H9 (cell line): ENCODE measurements around the gene RNF31. TPM values are rescaled to one million over a fixed set of nuclear protein-coding genes. Genes with fewer than 3 reads are reported as not detected.

Experiments
- DNase-seq: peaks from one replicate; pipeline ENCODE4 v3.0.0-alpha.2; 2017
- H2AFZ ChIP-seq: one replicate; pipeline ENCODE4 v1.6.1; 2013; ENCODE audit warnings: mild to moderate bottlenecking, low read length, control low read depth, moderate library complexity
- H2AK5ac ChIP-seq: 2 replicates; pipeline ENCODE4 v1.6.1; 2013; ENCODE audit warnings: low read length, control low read depth, mixed read lengths; ENCODE audit not compliant: insufficient read length
- H2BK120ac ChIP-seq: one replicate; pipeline ENCODE4 v1.6.1; 2013; ENCODE audit warnings: low read depth, mild to moderate bottlenecking, low read length, control low read depth, inconsistent platforms; ENCODE audit not compliant: poor library complexity, severe bottlenecking
- H2BK12ac ChIP-seq: 2 replicates; pipeline ENCODE4 v1.6.1; 2013; ENCODE audit warnings: low read length, control low read depth, mixed read lengths, low read depth; ENCODE audit not compliant: insufficient read length
- H2BK15ac ChIP-seq: 2 replicates; pipeline ENCODE4 v1.6.1; 2013; ENCODE audit warnings: low read depth, low read length, control low read depth
- H2BK20ac ChIP-seq: one replicate; pipeline ENCODE4 v1.6.1; 2013; ENCODE audit warnings: low read depth, mild to moderate bottlenecking, low read length, control low read depth, inconsistent platforms; ENCODE audit not compliant: poor library complexity, severe bottlenecking
- H2BK5ac ChIP-seq: 2 replicates; pipeline ENCODE4 v1.6.1; 2013; ENCODE audit warnings: low read length, control low read depth, mixed read lengths; ENCODE audit not compliant: insufficient read length
- H3K14ac ChIP-seq: 2 replicates; pipeline ENCODE4 v1.6.1; 2013; ENCODE audit warnings: low read length, control low read depth; ENCODE audit not compliant: insufficient read depth
- H3K18ac ChIP-seq: 2 replicates; pipeline ENCODE4 v1.6.1; 2013; ENCODE audit warnings: low read depth, mild to moderate bottlenecking, mixed read lengths, low read length, control low read depth; ENCODE audit not compliant: insufficient read length
- H3K23ac ChIP-seq: 2 replicates; pipeline ENCODE4 v1.6.1; 2013; ENCODE audit warnings: low read length, control low read depth, mixed read lengths, low read depth; ENCODE audit not compliant: insufficient read length
- H3K23me2 ChIP-seq: 2 replicates; pipeline ENCODE4 v1.6.1; 2013; ENCODE audit warnings: low read depth, mild to moderate bottlenecking, mixed read lengths, low read length, control low read depth; ENCODE audit not compliant: insufficient read length, poor library complexity, severe bottlenecking
- H3K27ac ChIP-seq: 2 replicates; pipeline ENCODE4 v1.5.1; 2013; ENCODE audit warnings: low read length, control low read depth, mixed read lengths, low read depth; ENCODE audit not compliant: insufficient read length
- H3K27me3 ChIP-seq: 2 replicates; pipeline ENCODE4 v1.6.1; 2013; ENCODE audit warnings: low read length, control low read depth, inconsistent platforms; ENCODE audit not compliant: insufficient read depth
- H3K4ac ChIP-seq: 2 replicates; pipeline ENCODE4 v1.6.1; 2013; ENCODE audit warnings: low read depth, mild to moderate bottlenecking, control low read depth, inconsistent platforms, low read length, moderate library complexity
- H3K4me1 ChIP-seq: 2 replicates; pipeline ENCODE4 v1.6.1; 2013; ENCODE audit warnings: low read length, control low read depth, inconsistent platforms; ENCODE audit not compliant: insufficient read depth
- H3K4me2 ChIP-seq: 2 replicates; pipeline ENCODE4 v1.6.1; 2013; ENCODE audit warnings: low read length, control low read depth, mixed read lengths; ENCODE audit not compliant: insufficient read length, insufficient read depth
- H3K56ac ChIP-seq: 2 replicates; pipeline ENCODE4 v1.6.1; 2013; ENCODE audit warnings: low read depth, mild to moderate bottlenecking, mixed read lengths, low read length, control low read depth; ENCODE audit not compliant: insufficient read length
- H3K79me1 ChIP-seq: 2 replicates; pipeline ENCODE4 v1.6.1; 2013; ENCODE audit warnings: low read depth, mild to moderate bottlenecking, moderate library complexity, low read length, control low read depth, inconsistent platforms; ENCODE audit not compliant: insufficient read depth, poor library complexity, severe bottlenecking
- H3K79me2 ChIP-seq: 2 replicates; pipeline ENCODE4 v1.6.1; 2013; ENCODE audit warnings: low read length, control low read depth, inconsistent platforms; ENCODE audit not compliant: insufficient read depth
- H3K9ac ChIP-seq: 2 replicates; pipeline ENCODE4 v1.6.1; 2013; ENCODE audit warnings: low read length, control low read depth, mixed read lengths; ENCODE audit not compliant: insufficient read length; ENCODE audit errors: extremely low read depth
- H3K9me3 ChIP-seq: one replicate; pipeline ENCODE4 v1.6.1; 2013; ENCODE audit warnings: low read depth, low read length, inconsistent platforms; ENCODE audit not compliant: control insufficient read depth
- H3T11ph ChIP-seq: one replicate; pipeline ENCODE4 v1.6.1; 2013; ENCODE audit warnings: mild to moderate bottlenecking, low read length, control low read depth, inconsistent platforms
- H4K20me1 ChIP-seq: one replicate; pipeline ENCODE4 v1.6.1; 2013; ENCODE audit not compliant: control insufficient read depth, insufficient read length, insufficient read depth
- H4K5ac ChIP-seq: 2 replicates; pipeline ENCODE4 v1.6.1; 2013; ENCODE audit warnings: low read depth, mild to moderate bottlenecking, mixed read lengths, low read length, control low read depth; ENCODE audit not compliant: insufficient read length
- H4K8ac ChIP-seq: replicated peaks from 2 replicates; pipeline ENCODE4 v1.6.1; 2013; ENCODE audit warnings: low read length, control low read depth, mixed read lengths, low read depth; ENCODE audit not compliant: insufficient read length
- H4K91ac ChIP-seq: 2 replicates; pipeline ENCODE4 v1.6.1; 2013; ENCODE audit warnings: low read depth, mild to moderate bottlenecking, moderate library complexity, mixed read lengths, low read length, control low read depth; ENCODE audit not compliant: insufficient read length
- H3K27ac Mint-ChIP-seq, 3 experiments: 2 replicates in 2 of 3; 3 replicates in 1 of 3; pipeline ENCODE4 v1.8.0; 2020 to 2021; ENCODE audit warnings: mixed read lengths in 3 of 3, mild to moderate bottlenecking in 1 of 3, moderate library complexity in 1 of 3
- H3K27me3 Mint-ChIP-seq: 2 replicates; pipeline ENCODE4 v1.8.0; 2021; ENCODE audit warnings: low read depth, mild to moderate bottlenecking, moderate library complexity, mixed read lengths
- H3K36me3 Mint-ChIP-seq, 3 experiments: 2 replicates in 2 of 3; 3 replicates in 1 of 3; pipeline ENCODE4 v1.8.0; 2020 to 2021; ENCODE audit warnings: low read depth in 3 of 3, mixed read lengths in 3 of 3; ENCODE audit not compliant: insufficient read depth in 1 of 3
- H3K4me1 Mint-ChIP-seq, 2 experiments: 2 replicates each; pipeline ENCODE4 v1.8.0; 2020; ENCODE audit warnings: mixed read lengths in 2 of 2
- H3K4me3 Mint-ChIP-seq, 2 experiments: 2 replicates in 1 of 2; 3 replicates in 1 of 2; pipeline ENCODE4 v1.8.0; 2020 to 2021; ENCODE audit warnings: mild to moderate bottlenecking in 2 of 2, mixed read lengths in 2 of 2, moderate library complexity in 1 of 2
- H3K9me3 Mint-ChIP-seq, 2 experiments: 2 replicates in 1 of 2; 3 replicates in 1 of 2; pipeline ENCODE4 v1.8.0; 2020; ENCODE audit warnings: mild to moderate bottlenecking in 2 of 2, mixed read lengths in 2 of 2, moderate library complexity in 1 of 2
- WGBS: extraction: QIAGEN DNeasy Blood & Tissue Kit; methylation state at CpG from one replicate; pipeline ENCODE4 v1.1.7; 2013; ENCODE audit warnings: missing lambda C conversion rate, low lambda C conversion rate, mixed read lengths; ENCODE audit not compliant: insufficient read length; ENCODE audit errors: extremely low coverage; 5-methylcytosine and 5-hydroxymethylcytosine counted together
- total RNA-seq: library from RNA; stranded (reverse); gene quantifications from 2 replicates; pipeline ENCODE4 v1.2.1, GENCODE V29; 2021
- TF ChIP-seq, protein P1 (sequence below): fragments of 200-600 bp; sonication (generic); conservative IDR thresholded peaks from 3 replicates; pipeline ENCODE4 v1.8.0; 2021; ENCODE audit warnings: antibody characterized with exemption, mild to moderate bottlenecking

Gene RNF31
- total RNA-seq, 1 experiment from 2014 or later: 87.3 TPM

DNA sequence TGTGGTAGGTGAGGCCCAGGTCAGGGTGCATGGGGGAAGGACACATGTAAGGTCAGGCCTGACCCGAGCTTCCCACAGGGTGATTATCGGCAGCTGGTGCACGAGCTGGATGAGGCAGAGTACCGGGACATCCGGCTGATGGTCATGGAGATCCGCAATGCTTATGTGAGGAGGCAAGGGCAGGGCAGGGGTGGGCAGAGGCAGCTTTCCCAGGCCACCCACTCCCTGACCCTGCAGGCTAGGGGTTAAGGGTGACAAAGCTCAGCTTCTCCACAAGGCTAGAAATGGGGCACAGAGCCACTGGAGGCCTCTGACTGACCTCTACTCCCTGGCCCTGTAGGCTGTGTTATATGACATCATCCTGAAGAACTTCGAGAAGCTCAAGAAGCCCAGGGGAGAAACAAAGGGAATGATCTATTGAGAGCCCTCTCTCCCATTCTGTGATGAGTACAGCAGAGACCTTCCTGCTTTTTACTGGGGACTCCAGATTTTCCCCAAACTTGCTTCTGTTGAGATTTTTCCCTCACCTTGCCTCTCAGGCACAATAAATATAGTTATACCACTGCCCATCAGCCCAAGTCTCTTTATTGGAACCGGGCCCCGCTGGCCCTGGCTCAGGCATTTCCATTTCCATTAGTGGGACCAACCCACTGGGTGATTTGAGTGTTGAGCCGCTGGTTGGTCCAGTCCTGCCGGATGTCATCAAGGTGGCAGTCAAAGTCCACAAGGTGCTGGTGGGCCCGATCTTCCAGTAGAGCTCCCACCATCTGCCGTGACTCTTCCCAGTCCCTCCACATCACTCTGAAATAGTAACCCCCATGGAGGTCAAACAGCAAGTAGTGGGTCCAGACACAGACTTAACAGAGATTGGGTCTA lies 8.7 kb upstream of the RNF31 start:
- Histone ChIP-seq H3K79me2 (peaks cover 3% of the 10 kb centered on the region; the same call in 1 of the 2 replicates), H3T11ph (no peak overlapping the region), H3K27ac (no peak overlapping the region), H2AK5ac (no peak overlapping the region), H2BK120ac (no peak overlapping the region), H3K4me2 (no peak overlapping the region), H3K9ac (no peak overlapping the region), H3K4ac (no peak overlapping the region), H4K5ac (no peak overlapping the region), H2BK20ac (no peak overlapping the region), H3K23me2 (peaks cover 10% of the 10 kb centered on the region), H3K23ac (no peak overlapping the region), H3K9me3 (no peaks in the 10 kb centered on the region), H2BK5ac (no peak overlapping the region), H3K14ac (no peak overlapping the region), H4K8ac (no peak overlapping the region), H2BK12ac (no peak overlapping the region), H3K56ac (no peak overlapping the region), H2AFZ (no peak overlapping the region), H3K27me3 (no peaks in the 10 kb centered on the region), H4K20me1 (no peaks in the 10 kb centered on the region), H3K18ac (no peak overlapping the region), H3K4me1 (no peaks in the 10 kb centered on the region), H2BK15ac (no peak overlapping the region), H3K79me1 (peaks cover 2% of the 10 kb centered on the region), H4K91ac (no peak overlapping the region)
- WGBS: no CpG with 5 or more reads among the region's 13 CpGs
- peak overlapping the region in 1 of 3 experiments; percentile 52; a peak in 4 of 7 replicates for H3K27ac Mint-ChIP-seq
- TF ChIP-seq, protein P1, sequence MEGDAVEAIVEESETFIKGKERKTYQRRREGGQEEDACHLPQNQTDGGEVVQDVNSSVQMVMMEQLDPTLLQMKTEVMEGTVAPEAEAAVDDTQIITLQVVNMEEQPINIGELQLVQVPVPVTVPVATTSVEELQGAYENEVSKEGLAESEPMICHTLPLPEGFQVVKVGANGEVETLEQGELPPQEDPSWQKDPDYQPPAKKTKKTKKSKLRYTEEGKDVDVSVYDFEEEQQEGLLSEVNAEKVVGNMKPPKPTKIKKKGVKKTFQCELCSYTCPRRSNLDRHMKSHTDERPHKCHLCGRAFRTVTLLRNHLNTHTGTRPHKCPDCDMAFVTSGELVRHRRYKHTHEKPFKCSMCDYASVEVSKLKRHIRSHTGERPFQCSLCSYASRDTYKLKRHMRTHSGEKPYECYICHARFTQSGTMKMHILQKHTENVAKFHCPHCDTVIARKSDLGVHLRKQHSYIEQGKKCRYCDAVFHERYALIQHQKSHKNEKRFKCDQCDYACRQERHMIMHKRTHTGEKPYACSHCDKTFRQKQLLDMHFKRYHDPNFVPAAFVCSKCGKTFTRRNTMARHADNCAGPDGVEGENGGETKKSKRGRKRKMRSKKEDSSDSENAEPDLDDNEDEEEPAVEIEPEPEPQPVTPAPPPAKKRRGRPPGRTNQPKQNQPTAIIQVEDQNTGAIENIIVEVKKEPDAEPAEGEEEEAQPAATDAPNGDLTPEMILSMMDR: no peak
- 0 out of 5 replicates have a peak, but pooled peaks cover 0 to 2% of the 10 kb centered on the region in 2 experiments for H3K9me3 Mint-ChIP-seq
- H3K4me3 Mint-ChIP-seq: peak overlapping the region; percentile 98 to 100; a peak in 4 of 5 replicates
- H3K4me1 Mint-ChIP-seq: peaks cover 31 to 33% of the 10 kb centered on the region in 2 experiments
- H3K36me3 Mint-ChIP-seq: peaks cover 22 to 43% (median 37%) of the 10 kb centered on the region in 3 experiments
- no peaks in the 10 kb centered on the region for H3K27me3 Mint-ChIP-seq
- DNase-seq: no peak
